ENCODE results near the gene ERCC1. TPM values are rescaled to one million over a fixed set of nuclear protein-coding genes. Genes with fewer than 3 reads are reported as not detected.

The ERCC1 gene
- polyA plus RNA-seq, 1 of the 3 experiments (the other 2 are of a cell fraction) = 95.3 TPM

GRCh38 chr19:45445139-45445538, 21.4 kb upstream of the ERCC1 start:
- Histone ChIP-seq H3K4me1 (ENCODE audit: control insufficient read depth in 1 of 2, insufficient read depth in 2 of 2, low read depth in 1 of 2, low read length in 1 of 2) (peaks cover 5 to 17% of the 10 kb centered on the region in 2 experiments; a peak in 1 of 4 replicates), H2AFZ (ENCODE audit: low read depth) (no peak overlapping the region), H3K36me3 (replicated peaks in 1 of 2; ENCODE audit: control insufficient read depth in 1 of 2, insufficient read depth in 2 of 2, low read length in 1 of 2) (no peaks in the 10 kb centered on the region), H3K4me2 (no peak overlapping the region), H3K9ac (no peak overlapping the region), H3K9me3 (no peaks in the 10 kb centered on the region), H3F3A (replicated peaks; ENCODE audit: insufficient read depth) (peaks cover 31% of the 10 kb centered on the region), H4K20me1 (ENCODE audit: insufficient read depth) (no peaks in the 10 kb centered on the region), H3K27ac (ENCODE audit: low read depth in 2 of 2, low read length in 1 of 2) (peak overlapping the region in 1 of 2 experiments; percentile 69; a peak in 1 of 4 replicates), H3K27me3 (ENCODE audit: insufficient read depth) (no peaks in the 10 kb centered on the region), H3K9me2 (no peaks in the 10 kb centered on the region), H3K79me2 (ENCODE audit: insufficient read depth) (no peaks in the 10 kb centered on the region), H3K4me3 (ENCODE audit: low read depth in 2 of 2, low read length in 1 of 2) (no peak overlapping the region)
- no peak for DNase-seq
- POLR2A ChIA-PET = interaction anchor here (0.7 kb wide), 1 partner anchor 40 kb away, joined by 3 read pairs; no protein-coding TSS in a partner anchor
- 100% methylated on average over 4 of the region's 4 CpGs for WGBS (ENCODE audit: low lambda C conversion rate)
- CTCF ChIA-PET = interaction anchor here (1.5 to 15.0 kb wide), 3 partner anchors 14 to 28 kb away, joined by 3 to 870 read pairs (median 4); partner anchors contain the start of gene FOSB
- TF ChIP-seq GABPA (IDR thresholded peaks at IDR 0.05; ENCODE audit: low read depth) = no peak
- no peak for TF ChIP-seq CHD2 (IDR thresholded peaks at IDR 0.05; ENCODE audit: low read length, partially characterized antibody)
- TF ChIP-seq TCF12 (IDR thresholded peaks at IDR 0.05) = no peak
- no peak for TF ChIP-seq REST (IDR thresholded peaks at IDR 0.05; ENCODE audit: low read depth, low read length)
- TF ChIP-seq TAF1 (IDR thresholded peaks at IDR 0.05; ENCODE audit: borderline replicate concordance, low read depth, low read length) = no peak
- TF ChIP-seq MAX (IDR thresholded peaks at IDR 0.05; ENCODE audit: low read depth) = no peak
- TF ChIP-seq EZH2phosphoT487 (IDR thresholded peaks at IDR 0.05; ENCODE audit: borderline replicate concordance, low read depth) = no peak
- TF ChIP-seq SIN3A (IDR thresholded peaks at IDR 0.05; ENCODE audit: borderline replicate concordance, low read depth, low read length) = no peak
- TF ChIP-seq FOXM1 (IDR thresholded peaks at IDR 0.05; ENCODE audit: low read depth) = no peak
- no peak for TF ChIP-seq PBX3 (IDR thresholded peaks at IDR 0.05)
- no peak for TF ChIP-seq EP300 (IDR thresholded peaks at IDR 0.05; ENCODE audit: borderline replicate concordance in 1 of 2, low read depth in 1 of 2, low read length in 1 of 2)
- no peak for TF ChIP-seq ZBTB33 (IDR thresholded peaks at IDR 0.05; ENCODE audit: borderline replicate concordance, low read depth)
- no peak for TF ChIP-seq FOXJ3 (CRISPR knock-in tag; IDR thresholded peaks at IDR 0.05)
- TF ChIP-seq IRF3 (IDR thresholded peaks at IDR 0.05; ENCODE audit: low read depth, low read length) = no peak
- no peak for TF ChIP-seq ELF1 (IDR thresholded peaks at IDR 0.05)

All from SK-N-SH (cell line).